Small intestine (tissue), 7 donors: ENCODE data around the gene CNTN5. TPM values are rescaled to one million over a fixed set of nuclear protein-coding genes. Genes with fewer than 3 reads are reported as not detected.

ENCODE experiments used
- DNase-seq, 2 donors: peaks; one replicate each; pipeline versions ENCODE4 v3.0.0 to v3.0.0-alpha.2; 2013
- FAIRE-seq: peaks from 2 replicates; lab custom pipeline; 2012; peaks lifted over from hg19 to GRCh38; lab: Jason Lieb, UNC
- H3K27ac ChIP-seq, 3 donors: one replicate each; pipeline ENCODE4 v1.5.1; 2013; ENCODE audit warnings: low read length in 2 of 3, mild to moderate bottlenecking in 2 of 3, control low read depth in 1 of 3, inconsistent platforms in 1 of 3, low read depth in 1 of 3, moderate library complexity in 1 of 3
- H3K27me3 ChIP-seq, 3 donors: one replicate each; pipeline ENCODE4 v1.6.1; 2013; ENCODE audit warnings: low read length in 3 of 3, inconsistent platforms in 1 of 3; ENCODE audit not compliant: control insufficient read depth in 3 of 3, insufficient read depth in 3 of 3
- H3K36me3 ChIP-seq, 3 donors: one replicate each; pipeline ENCODE4 v1.6.1; 2013; ENCODE audit warnings: low read length in 3 of 3, inconsistent platforms in 1 of 3, low read depth in 1 of 3, mild to moderate bottlenecking in 1 of 3, moderate library complexity in 1 of 3; ENCODE audit not compliant: control insufficient read depth in 3 of 3, insufficient read depth in 2 of 3
- H3K4me1 ChIP-seq, 3 donors: one replicate each; pipeline ENCODE4 v1.6.1; 2013; ENCODE audit warnings: low read length in 2 of 3, inconsistent platforms in 1 of 3, low read depth in 1 of 3, mild to moderate bottlenecking in 1 of 3, moderate library complexity in 1 of 3; ENCODE audit not compliant: control insufficient read depth in 3 of 3, insufficient read depth in 2 of 3
- H3K4me3 ChIP-seq, 3 donors: one replicate each; pipeline ENCODE4 v1.5.1; 2013; ENCODE audit warnings: low read length in 3 of 3, control low read depth in 1 of 3, inconsistent platforms in 1 of 3, low read depth in 1 of 3, mild to moderate bottlenecking in 1 of 3, moderate library complexity in 1 of 3
- H3K9me3 ChIP-seq, 2 donors: one replicate each; pipeline ENCODE4 v1.6.1; 2013; ENCODE audit warnings: low read depth in 1 of 2, low read length in 1 of 2; ENCODE audit not compliant: control insufficient read depth in 2 of 2, insufficient read depth in 1 of 2
- WGBS, 3 donors: extraction: QIAGEN DNeasy Blood & Tissue Kit; methylation state at CpG; one replicate each; pipeline ENCODE4 v1.1.7; 2013; 5-methylcytosine and 5-hydroxymethylcytosine counted together
- polyA plus RNA-seq, 4 donors: library from polyadenylated mRNA; stranded (reverse) in 3 of 4; unstranded in 1 of 4; fragments of 200-250 nt in 3 of 4; fragments of 120-200 nt in 1 of 4; gene quantifications; one replicate each; pipeline versions ENCODE4 v1.2.1 to v1.2.3, GENCODE V29; 2013
- donor health status: healthy with polysubstance abuse.
- donor health status: control.
- donor health status: control.
- donor health status: Bipolar disorder and iron deficiency.
- donor health status: healthy.

CNTN5 gene
- polyA plus RNA-seq, 4 donors: 0.04 to 0.09 TPM; not detected in 2

DNA sequence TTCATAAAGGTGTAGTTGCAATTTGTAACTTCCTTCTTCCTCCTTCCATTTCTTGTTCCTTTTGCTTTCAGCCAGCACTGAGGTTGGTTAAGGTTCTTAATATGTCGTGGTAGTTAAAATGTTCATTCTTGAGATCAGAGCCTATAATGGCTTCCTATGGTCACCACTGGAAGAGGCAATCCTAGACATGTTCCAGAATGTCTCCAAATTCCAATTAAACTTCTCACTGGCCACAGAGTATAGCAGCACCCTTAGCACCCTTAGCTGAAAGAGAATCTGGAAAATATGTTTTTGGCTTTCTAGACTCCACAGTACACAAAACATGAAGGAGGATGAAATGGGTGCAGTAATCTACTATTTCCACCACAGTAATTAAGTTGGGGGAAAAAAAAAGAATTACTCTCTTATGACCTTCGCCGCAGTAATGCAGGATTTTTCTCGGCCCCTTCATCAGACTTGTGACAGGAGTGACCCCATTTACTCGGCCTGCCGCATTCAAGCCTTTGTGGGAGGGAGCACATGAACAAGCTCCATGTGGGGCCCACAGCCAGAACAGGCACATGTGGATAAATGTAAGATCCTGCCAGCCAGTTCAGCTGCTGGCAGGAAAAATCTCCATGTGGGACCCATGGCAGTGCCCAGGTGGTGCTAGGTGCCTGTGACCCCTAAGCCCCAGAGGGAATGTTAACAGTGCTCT lies 1317.5 kb downstream of the CNTN5 start:
- H3K4me1 ChIP-seq: no peaks in the 10 kb centered on the region
- no peaks in the 10 kb centered on the region for H3K36me3 ChIP-seq
- WGBS, 3 donors: 89 to 91% (median 91%) methylated on average over 6 of the region's 6 CpGs
- H3K27ac ChIP-seq: no peak overlapping the region
- no peaks in the 10 kb centered on the region for H3K27me3 ChIP-seq
- no peaks in the 10 kb centered on the region for H3K9me3 ChIP-seq
- no peak for DNase-seq
- H3K4me3 ChIP-seq: no peak overlapping the region
- FAIRE-seq: no peak

DNA sequence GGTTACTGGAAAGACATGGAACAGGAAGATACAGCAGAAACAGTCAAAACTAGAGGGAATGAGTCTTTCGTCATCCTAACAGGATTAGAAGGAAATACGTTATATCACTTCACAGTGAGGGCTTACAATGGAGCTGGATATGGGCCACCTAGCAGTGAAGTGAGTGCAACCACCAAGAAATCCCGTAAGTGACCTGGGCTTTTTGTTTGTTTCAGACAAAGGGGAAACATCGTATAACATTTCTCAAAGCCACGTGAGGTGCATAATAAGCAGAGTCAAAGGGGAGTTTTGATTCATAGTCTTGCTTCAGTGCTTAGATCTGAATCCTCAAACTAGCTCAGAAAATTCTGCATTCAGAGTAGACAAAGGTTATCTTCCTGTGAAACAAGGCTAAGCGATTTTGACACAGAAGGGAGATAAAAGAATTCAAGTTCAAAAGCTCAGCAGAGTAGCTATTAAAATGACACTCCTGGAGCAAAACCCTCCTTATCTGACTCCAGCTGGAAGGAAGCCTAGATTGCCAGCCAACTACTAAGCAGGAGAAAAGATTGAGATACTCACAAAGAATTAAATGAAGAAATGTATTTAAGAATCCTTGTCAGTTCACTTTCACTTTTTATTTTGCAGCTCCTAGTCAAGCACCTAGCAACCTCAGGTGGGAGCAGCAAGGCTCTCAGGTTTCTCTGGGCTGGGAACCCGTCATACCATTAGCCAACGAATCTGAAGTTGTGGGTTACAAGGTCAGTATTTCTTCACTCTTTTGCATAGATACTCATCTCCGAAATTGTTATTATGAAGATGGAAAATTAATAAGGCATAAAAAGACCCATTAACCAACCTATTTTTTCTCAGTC lies 1319.9 kb downstream of the CNTN5 start:
- H3K36me3 ChIP-seq: no peaks in the 10 kb centered on the region
- H3K4me1 ChIP-seq: no peaks in the 10 kb centered on the region
- no peaks in the 10 kb centered on the region for H3K9me3 ChIP-seq
- H3K4me3 ChIP-seq: no peak overlapping the region
- no peak overlapping the region for H3K27ac ChIP-seq
- 19 to 54% (median 40%) methylated on average over 9 of the region's 9 CpGs for WGBS, 3 donors
- DNase-seq (peak in 1 of 2 donors; percentile 1), FAIRE-seq (no peak)
- H3K27me3 ChIP-seq: no peaks in the 10 kb centered on the region

DNA sequence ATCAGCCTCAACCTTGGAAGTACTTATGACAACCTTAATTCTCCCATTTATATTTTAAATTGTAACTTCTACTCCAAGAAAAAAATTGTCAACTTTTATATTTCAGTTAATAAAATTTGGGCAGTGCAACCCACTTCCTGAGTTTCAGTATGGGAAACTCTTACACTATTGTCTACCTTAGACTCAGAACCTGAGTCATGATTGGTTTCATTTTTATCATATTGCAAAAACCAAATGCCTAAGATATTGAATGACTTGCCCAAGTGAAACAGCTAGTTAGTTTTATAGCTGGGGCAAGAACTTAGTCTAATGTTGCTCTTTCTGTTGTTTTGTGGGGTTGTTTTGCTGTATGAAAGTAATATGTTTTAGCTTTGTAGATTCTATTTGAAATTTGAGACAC lies 1332.3 kb downstream of the CNTN5 start:
- no peaks in the 10 kb centered on the region for H3K27me3 ChIP-seq
- DNase-seq: no peak

DNA sequence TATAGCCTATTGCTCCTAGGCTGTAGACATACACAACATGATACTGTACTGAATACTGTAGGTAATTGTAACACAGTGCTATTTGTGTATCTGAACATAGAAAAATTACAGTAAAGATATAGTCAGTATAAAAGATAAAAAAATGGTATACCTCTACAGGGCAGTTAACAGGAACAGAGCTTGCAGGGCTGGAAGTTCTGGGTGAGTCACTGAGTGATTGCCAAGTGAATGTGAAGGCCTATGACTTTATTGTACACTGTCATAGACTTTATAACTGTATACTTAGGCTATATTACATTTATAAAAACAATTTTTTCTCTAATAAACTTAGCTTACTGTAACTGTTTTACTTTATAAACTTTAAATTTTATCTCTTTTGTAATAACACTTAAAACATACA lies 1334.0 kb downstream of the CNTN5 start:
- DNase-seq: no peak
- Histone ChIP-seq H3K9me3 (no peaks in the 10 kb centered on the region), H3K27ac (no peak overlapping the region), H3K36me3 (no peaks in the 10 kb centered on the region), H3K4me3 (no peak overlapping the region), H3K27me3 (no peaks in the 10 kb centered on the region), H3K4me1 (no peaks in the 10 kb centered on the region)
- FAIRE-seq: no peak

More for the DNA sequence above, 1332.3 kb downstream of the CNTN5 start:
- Histone ChIP-seq H3K4me1 (no peaks in the 10 kb centered on the region), H3K9me3 (no peaks in the 10 kb centered on the region), H3K36me3 (no peaks in the 10 kb centered on the region), H3K4me3 (no peak overlapping the region), H3K27ac (no peak overlapping the region)
- FAIRE-seq: no peak

DNA sequence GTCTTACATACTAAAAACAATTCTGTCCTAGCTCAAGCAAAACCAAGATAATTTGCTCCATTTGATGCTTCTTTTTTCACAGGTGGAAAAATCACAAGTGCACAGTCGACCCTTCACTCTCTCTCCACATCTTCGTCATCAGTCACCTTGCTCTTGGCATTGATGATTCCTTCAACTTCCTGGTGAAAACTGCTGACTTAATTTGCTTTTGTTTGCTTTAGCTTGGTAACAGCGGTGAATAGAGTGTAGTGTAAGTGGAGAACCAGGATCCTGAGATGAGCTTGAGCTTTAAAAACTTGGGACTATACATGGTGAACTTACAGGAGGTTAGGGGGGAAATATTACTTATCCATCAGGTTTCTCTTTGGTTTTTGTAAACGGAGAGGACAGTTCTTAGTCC lies 1335.3 kb downstream of the CNTN5 start:
- H3K36me3 ChIP-seq: no peaks in the 10 kb centered on the region
- H3K4me1 ChIP-seq: no peaks in the 10 kb centered on the region
- H3K4me3 ChIP-seq: no peak overlapping the region
- no peak overlapping the region for H3K27ac ChIP-seq
- 45 to 55% (median 48%) methylated on average over 4 of the region's 4 CpGs for WGBS, 3 donors
- H3K27me3 ChIP-seq: no peaks in the 10 kb centered on the region
- FAIRE-seq (no peak), DNase-seq (no peak)
- no peaks in the 10 kb centered on the region for H3K9me3 ChIP-seq

DNA sequence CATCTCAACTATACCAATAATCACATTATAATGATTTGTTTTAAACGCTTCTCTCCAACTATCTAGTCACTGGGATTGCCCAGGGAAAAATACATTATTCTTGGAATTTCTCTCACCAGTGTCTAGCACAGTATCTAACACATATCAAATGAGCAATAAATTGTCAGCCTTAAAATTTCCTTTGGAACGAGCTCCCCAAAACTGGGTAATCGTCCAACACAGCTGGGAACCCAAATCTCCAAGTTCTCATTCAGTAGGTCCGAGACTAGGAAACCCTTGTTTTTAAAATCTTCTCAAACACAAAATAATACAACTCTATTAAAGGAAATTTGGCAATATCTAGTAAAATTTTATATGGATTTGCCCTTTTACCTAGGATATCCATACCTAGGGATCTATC lies 1338.5 kb downstream of the CNTN5 start:
- Histone ChIP-seq H3K9me3 (no peaks in the 10 kb centered on the region), H3K27ac (no peak overlapping the region), H3K36me3 (no peaks in the 10 kb centered on the region), H3K4me1 (no peaks in the 10 kb centered on the region), H3K4me3 (no peak overlapping the region), H3K27me3 (no peaks in the 10 kb centered on the region)
- WGBS, 3 donors: 71 to 81% (median 77%) methylated on average over 4 of the region's 4 CpGs
- FAIRE-seq (no peak), DNase-seq (no peak)

DNA sequence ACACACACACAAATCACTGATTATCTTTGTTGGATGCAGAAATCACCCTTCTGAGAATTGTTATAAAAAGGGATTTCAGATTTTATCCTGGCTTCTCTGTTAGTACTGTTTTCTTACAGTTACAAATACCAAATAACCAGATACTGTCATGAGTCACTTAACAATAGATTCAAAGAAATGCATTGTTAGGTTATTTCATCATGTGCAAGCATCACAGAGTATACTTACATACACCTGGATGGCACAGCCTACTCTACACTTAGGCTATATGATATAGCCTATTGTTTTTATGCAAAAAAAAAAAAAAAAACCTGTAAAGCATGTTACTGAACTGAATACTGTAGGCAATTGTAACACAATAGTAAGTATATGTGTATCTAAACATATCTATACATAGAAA lies 1347.1 kb downstream of the CNTN5 start:
- Histone ChIP-seq H3K27ac (no peak overlapping the region), H3K9me3 (peaks cover 0 to 13% of the 10 kb centered on the region in 2 donors), H3K27me3 (no peaks in the 10 kb centered on the region), H3K4me1 (no peaks in the 10 kb centered on the region), H3K36me3 (no peaks in the 10 kb centered on the region), H3K4me3 (no peak overlapping the region)
- no peak for DNase-seq
- no peak for FAIRE-seq

DNA sequence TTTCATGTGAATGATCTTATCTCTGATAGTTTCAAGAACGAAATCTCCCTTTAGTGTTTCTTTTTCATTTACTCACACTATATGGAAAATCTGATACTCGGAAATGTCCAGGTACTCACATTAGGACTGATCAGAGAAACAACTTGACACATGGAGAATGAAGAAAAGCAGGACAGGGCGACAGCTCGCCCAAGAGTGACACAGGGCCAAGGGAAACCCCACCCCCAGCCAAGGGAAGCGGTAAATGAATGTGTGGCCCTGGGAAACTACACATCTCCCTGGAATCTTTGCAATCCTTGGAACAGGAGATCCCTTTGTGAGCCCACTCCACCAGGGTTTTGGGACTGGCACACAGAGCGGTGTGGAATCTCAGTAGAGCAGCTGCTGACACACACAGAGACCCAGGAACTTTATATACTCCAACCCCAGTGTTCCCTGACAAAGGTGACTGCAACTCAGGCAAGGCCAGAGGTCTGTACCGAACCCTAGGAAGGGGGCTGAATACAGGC lies 1362.7 kb downstream of the CNTN5 start:
- DNase-seq: no peak
- Histone ChIP-seq H3K4me1 (no peaks in the 10 kb centered on the region), H3K9me3 (peaks cover 0 to 18% of the 10 kb centered on the region in 2 donors), H3K36me3 (no peaks in the 10 kb centered on the region), H3K27ac (no peak overlapping the region), H3K27me3 (no peaks in the 10 kb centered on the region), H3K4me3 (no peak overlapping the region)
- WGBS, 3 donors: 71 to 72% (median 72%) methylated on average over 7 of the region's 7 CpGs
- FAIRE-seq: no peak
